K562 treated with DMSO at 1 percent for 48 hours (cell line): ENCODE measurements around the gene ZDBF2. TPM values are rescaled to one million over a fixed set of nuclear protein-coding genes. Genes with fewer than 3 reads are reported as not detected.

Experiments used
- total RNA-seq: library from RNA; unstranded; fragments of 300-600 nt; gene quantifications from 2 replicates; pipeline ENCODE4 v1.2.3, GENCODE V29; 2022; ENCODE audit warnings: low replicate concordance; ENCODE audit errors: extremely low read depth

Gene ZDBF2
- not detected in 2 replicates for total RNA-seq

GRCh38 chr2:206274434-206275311, at the start of gene ZDBF2:
Gene ZDBF2, plus strand, starts transcription at chr2:206274663. Its CDS starts 7,187 bp downstream, at chr2:206281850.

Other genes with a start within 250 kb of the ZDBF2 start
- not detected in 2 replicates for gene INO80D, start 188.5 kb upstream of the ZDBF2 start, total RNA-seq
- not detected in 2 replicates for gene NDUFS1, start 115.2 kb upstream of the ZDBF2 start, total RNA-seq
- not detected in 2 replicates for gene EEF1B2, start 114.8 kb upstream of the ZDBF2 start, total RNA-seq
- not detected in 2 replicates for gene ADAM23, start 168.9 kb downstream of the ZDBF2 start, total RNA-seq